GM12801 (cell line): ENCODE results near the gene RHEBL1.

Experiments
- TF ChIP-seq, protein P1 (sequence below): IDR thresholded peaks from one replicate; pipeline ENCODE4 v1.5.1; 2011; ENCODE audit warnings: control low read depth; ENCODE audit not compliant: insufficient read length; ENCODE audit errors: extremely low read depth

The RHEBL1 gene

DNA sequence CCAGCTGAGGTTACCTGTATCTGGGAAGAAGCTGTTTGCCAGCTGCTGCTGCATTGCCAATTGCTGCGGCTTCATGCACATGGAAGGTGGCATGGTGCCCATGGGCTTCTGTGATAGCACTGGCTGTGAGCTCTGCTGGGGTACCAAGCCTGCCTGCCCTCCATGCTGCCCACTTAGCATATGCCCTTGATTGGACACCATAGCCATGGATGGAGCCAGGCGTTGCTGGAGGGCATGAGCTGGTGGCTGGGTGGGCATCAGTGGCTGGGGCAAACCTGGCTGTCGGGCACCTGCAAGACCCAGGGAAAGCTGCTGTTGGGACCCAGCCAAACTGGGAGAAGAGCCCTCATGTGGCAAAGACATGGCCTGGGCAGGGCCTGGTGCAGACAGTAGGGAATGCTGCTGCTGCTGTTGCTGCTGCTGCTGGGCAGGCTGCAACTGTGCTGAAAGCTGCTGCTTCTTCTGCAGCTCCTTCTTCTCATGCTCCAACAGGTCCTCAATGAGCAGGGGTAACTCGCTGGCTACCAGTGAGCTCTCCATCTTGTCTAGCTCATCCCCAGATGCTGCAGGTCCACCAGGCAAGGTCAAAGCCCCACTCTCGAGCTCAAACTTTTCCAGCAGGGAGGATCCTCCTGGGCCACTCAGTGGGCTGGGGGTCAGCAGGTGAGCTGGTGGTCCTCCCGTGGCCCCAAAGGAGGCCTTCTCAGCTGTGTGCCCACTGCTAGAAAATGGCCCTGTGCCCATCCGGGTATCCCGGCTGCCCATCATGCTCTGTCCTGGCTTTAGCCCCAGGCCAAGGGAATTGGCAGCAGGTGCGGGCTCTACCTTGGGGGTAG, 32.5 kb downstream of the RHEBL1 start:
- TF ChIP-seq, protein P1, sequence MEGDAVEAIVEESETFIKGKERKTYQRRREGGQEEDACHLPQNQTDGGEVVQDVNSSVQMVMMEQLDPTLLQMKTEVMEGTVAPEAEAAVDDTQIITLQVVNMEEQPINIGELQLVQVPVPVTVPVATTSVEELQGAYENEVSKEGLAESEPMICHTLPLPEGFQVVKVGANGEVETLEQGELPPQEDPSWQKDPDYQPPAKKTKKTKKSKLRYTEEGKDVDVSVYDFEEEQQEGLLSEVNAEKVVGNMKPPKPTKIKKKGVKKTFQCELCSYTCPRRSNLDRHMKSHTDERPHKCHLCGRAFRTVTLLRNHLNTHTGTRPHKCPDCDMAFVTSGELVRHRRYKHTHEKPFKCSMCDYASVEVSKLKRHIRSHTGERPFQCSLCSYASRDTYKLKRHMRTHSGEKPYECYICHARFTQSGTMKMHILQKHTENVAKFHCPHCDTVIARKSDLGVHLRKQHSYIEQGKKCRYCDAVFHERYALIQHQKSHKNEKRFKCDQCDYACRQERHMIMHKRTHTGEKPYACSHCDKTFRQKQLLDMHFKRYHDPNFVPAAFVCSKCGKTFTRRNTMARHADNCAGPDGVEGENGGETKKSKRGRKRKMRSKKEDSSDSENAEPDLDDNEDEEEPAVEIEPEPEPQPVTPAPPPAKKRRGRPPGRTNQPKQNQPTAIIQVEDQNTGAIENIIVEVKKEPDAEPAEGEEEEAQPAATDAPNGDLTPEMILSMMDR, result no peak

DNA sequence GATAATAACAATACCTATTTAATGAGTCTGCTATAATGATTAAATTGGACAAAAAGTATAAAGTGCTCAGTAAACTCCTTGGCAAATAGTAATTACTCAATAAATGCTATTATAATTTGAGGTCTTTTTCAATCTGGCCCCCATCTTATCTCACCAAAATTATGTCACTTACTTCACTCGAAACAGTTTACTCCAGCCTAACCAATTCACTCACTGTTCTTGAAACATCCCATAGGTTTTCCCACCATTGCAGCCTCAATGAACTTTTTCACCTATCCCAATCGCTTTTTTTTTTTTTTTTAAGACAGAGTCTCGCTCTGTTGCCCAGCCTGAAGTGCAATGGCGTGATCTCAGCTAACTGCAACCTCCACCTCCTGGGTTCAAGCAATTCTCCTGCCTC, 33.8 kb downstream of the RHEBL1 start:
- TF ChIP-seq, protein P1, result no peak

DNA sequence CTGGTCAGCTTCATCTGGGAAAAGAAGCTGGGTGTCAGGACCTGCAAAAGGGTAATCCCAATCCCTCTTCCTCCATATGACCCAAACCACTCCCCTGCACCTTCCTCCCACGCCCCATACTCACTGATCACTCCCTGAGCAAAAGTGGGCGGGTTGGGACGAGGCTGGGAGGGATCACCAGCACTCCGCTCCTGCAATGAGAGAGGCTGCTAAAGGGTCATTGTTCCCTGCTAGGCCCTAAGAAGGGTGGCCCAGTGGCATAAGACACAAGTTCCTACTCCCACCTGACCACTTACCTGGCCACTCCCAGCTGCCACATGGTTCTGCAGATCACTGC, 35.5 kb downstream of the RHEBL1 start:
- TF ChIP-seq, protein P1, result no peak

DNA sequence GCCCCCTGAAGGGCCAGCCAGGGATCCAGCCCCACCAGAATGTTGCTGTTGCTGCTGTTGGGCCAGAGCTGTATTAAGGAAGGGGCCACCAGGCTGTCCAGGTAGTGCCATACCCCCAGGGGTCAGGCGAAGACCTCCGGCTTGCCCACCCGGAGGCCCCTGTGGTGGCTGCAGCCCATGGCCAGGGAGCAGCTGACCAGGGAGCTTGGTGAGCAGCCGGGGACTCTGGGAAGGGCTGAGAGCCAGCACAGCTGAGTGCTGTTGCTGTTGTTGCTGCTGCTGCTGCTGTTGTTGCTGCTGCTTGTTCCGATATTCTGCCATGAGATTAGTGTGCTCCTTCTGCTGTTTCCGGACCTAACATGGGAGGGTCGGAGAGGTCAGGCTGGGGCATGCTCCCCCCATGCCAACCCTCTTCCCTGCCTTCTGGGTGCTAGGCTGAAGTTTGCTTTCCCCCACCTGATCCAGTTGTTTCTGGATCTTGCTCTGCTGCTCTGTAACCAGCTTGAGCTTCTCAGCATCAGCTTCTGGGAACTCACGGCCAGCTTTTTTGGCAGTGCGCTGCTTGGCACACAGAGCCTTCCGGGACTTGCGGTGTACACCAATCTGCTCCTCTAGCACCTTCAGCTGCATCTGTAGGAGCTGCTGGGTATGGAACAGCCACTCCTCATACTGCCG, 36.0 kb downstream of the RHEBL1 start:
- TF ChIP-seq, protein P1, result no peak

DNA sequence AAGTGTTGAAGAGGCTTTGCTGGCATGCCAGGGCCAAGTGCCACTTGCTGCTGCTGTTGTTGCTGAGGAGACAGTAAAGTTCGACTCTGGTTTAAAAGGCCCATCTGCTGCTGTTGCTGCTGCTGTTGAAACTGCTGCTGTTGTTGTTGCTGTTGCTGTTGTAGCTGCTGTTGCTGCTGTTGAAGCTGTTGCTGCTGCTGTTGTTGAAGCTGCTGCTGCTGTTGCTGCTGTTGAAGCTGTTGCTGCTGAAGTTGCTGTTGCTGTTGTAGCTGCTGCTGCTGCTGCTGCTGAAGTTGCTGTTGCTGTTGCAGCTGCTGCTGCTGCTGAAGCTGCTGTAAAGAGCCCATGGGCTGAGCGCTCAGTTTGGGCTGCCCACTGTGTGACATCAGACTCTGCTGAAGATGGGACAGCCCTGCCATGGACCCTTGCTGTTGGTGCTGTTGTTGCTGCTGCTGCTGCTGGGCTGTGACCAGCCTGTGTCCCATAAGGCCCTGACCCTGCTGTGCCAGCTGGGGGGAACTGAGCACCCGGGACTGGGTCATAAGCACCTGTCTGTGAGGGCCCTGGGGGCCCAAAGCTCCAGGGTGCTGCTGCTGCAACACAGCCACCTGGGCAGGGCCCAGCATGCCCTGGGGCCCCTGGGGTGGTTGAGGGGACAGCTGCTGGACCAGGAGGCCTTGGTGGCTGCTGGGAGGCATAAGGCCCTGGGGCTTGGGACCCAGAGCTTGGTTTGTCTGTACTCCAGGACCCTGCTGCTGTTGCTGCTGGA, 36.9 kb downstream of the RHEBL1 start:
- TF ChIP-seq, protein P1, result no peak

DNA sequence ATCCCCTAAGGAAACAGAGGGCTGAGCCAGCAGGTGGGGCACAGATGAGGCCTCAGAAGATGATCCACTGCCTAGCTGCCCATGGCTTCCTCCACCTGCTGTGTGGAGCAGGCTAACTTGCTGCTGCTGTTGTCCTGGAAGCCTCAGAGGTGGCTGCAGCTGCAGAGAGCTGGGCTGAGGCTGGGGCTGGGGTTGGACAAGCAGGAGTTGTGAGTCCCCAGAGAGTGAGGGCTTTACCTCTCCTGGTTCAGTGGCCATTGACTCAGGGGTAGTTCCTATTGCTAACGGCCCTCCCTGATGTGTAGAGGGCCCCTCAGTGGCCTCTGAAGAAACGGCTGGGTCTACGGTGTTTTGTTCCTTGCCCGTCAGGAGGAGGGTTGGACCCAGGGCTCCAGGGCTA, 37.5 kb downstream of the RHEBL1 start:
- TF ChIP-seq, protein P1, result no peak

DNA sequence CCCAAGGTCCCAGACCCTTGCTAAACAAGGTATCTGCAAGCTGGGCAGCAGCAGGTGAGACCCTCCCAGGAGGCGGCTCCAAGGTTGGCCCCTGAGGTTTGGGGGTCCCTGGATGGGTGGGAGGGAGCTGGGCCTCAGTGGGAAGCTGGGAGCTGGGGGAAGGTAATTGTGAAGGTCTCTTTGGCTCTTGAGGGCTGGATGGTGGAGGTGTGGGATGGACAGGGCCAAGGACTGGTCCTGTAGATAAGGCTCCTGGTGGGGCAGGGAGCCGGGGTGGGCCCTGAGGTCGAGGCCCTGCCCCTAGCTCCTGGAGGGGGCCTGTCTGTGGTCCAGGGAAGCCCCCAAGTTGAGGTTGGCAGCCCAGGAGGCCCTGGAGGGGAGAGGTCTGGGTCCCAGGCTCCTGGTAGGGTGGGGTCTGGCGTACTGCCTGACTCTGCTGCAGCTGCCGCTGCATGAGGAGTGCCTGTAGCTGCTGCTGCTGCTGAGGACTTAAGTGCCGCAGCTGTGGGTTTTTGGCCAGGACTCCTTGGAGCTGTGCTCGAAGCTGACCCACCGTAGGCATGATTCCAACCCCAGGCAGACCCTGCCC, 38.1 kb downstream of the RHEBL1 start:
- TF ChIP-seq, protein P1, result no peak
